Stimulated activated CD8-positive, alpha-beta memory T cell treated with anti-CD3 and anti-CD28 coated beads, Interleukin-2, amount 100 ng/mL, for 1 hour (primary cell): ENCODE data around the gene TM7SF2.

Experiments used
- DNase-seq, 2 donors: peaks; one replicate each; pipeline ENCODE4 v3.0.0-alpha.2; 2020; ENCODE audit warnings: low read depth in 2 of 2

Gene TM7SF2

GRCh38 chr11:65156256-65156655, 44.6 kb downstream of the TM7SF2 start:
- no peak for DNase-seq

GRCh38 chr11:65156926-65157325, 45.3 kb downstream of the TM7SF2 start:
- no peak for DNase-seq

- no peak for DNase-seq
Measured at GRCh38 chr11:65157336-65157735, 45.7 kb downstream of the TM7SF2 start.

GRCh38 chr11:65159012-65159411, 47.3 kb downstream of the TM7SF2 start:
- no peak for DNase-seq

GRCh38 chr11:65160643-65161042, 49.0 kb downstream of the TM7SF2 start:
- DNase-seq, result no peak

GRCh38 chr11:65163684-65164083, 52.0 kb downstream of the TM7SF2 start:
- DNase-seq, result no peak
